Left renal cortex interstitium (tissue), 4 donors: ENCODE data around the gene CCNG1. TPM values are rescaled to one million over a fixed set of nuclear protein-coding genes. Genes with fewer than 3 reads are reported as not detected.
"Not testable (repeated sequence)": the region's sequence is repeated elsewhere in the genome, so short reads cannot be mapped to it uniquely, and the experiment has no call there.

Experiments used
- DNase-seq, 4 donors: peaks; one replicate each; pipeline ENCODE4 v3.0.0-alpha.2; 2013; ENCODE audit warnings: low read depth in 4 of 4, low spot score in 2 of 4, missing footprints in 1 of 4
- polyA plus RNA-seq, 4 donors: library from polyadenylated mRNA; unstranded; fragments of 120-200 nt; gene quantifications; one replicate each; pipeline ENCODE4 v1.2.1, GENCODE V29; 2013; ENCODE audit not compliant: insufficient read length in 4 of 4

Gene CCNG1
- polyA plus RNA-seq: 100 to 1,000 TPM; 159 to 224 (median 199) TPM

- peak in 3 of 4 donors; percentile 88 to 93 (median 92) for DNase-seq
These were observed at the start of gene CCNG1 for GRCh38 chr5:163437309-163438182. Gene CCNG1 (plus strand): TSS chr5:163437595. CDS start chr5:163439257, 1,662 bp downstream.

GRCh38 chr5:163395792-163396191, 41.6 kb upstream of the CCNG1 start:
- DNase-seq: no peak

GRCh38 chr5:163396818-163397340, 40.5 kb upstream of the CCNG1 start:
- DNase-seq: not testable (repeated sequence)

- DNase-seq: no peak
These were observed 40.0 kb upstream of the CCNG1 start for GRCh38 chr5:163397354-163397753.

- DNase-seq: no peak
These were observed 37.5 kb upstream of the CCNG1 start for GRCh38 chr5:163399923-163400322.

GRCh38 chr5:163401271-163401670, 36.1 kb upstream of the CCNG1 start:
- DNase-seq: no peak

- no peak for DNase-seq
These were observed 35.4 kb upstream of the CCNG1 start for GRCh38 chr5:163402007-163402406.

- DNase-seq: no peak
These were observed 32.8 kb upstream of the CCNG1 start for GRCh38 chr5:163404364-163405173.

- DNase-seq: no peak
These were observed 30.2 kb upstream of the CCNG1 start for GRCh38 chr5:163407034-163407655.

- DNase-seq: peak in 3 of 4 donors; percentile 26 to 44 (median 34)
These were observed 29.0 kb upstream of the CCNG1 start for GRCh38 chr5:163408311-163408923.

- no peak for DNase-seq
These were observed 28.0 kb upstream of the CCNG1 start for GRCh38 chr5:163409384-163409783.

- DNase-seq: no peak
These were observed 26.9 kb upstream of the CCNG1 start for GRCh38 chr5:163410505-163410904.

GRCh38 chr5:163415673-163416072, 21.7 kb upstream of the CCNG1 start:
- not testable (repeated sequence) for DNase-seq

GRCh38 chr5:163424836-163425235, 12.6 kb upstream of the CCNG1 start:
- no peak for DNase-seq

- DNase-seq: not testable (repeated sequence)
These were observed 11.3 kb upstream of the CCNG1 start for GRCh38 chr5:163426128-163426527.

GRCh38 chr5:163432544-163432943, 4.9 kb upstream of the CCNG1 start:
- DNase-seq: no peak

- DNase-seq: no peak
These were observed 4.1 kb upstream of the CCNG1 start for GRCh38 chr5:163433271-163433670.

- no peak for DNase-seq
These were observed 3.0 kb upstream of the CCNG1 start for GRCh38 chr5:163434401-163434866.

GRCh38 chr5:163436515-163436914, 880 bp upstream of the CCNG1 start:
- DNase-seq: no peak

- no peak for DNase-seq
These were observed 435 bp upstream of the CCNG1 start for GRCh38 chr5:163437011-163437308.
